ENCODE measurements around the gene MIF.

- TF ChIP-seq CTCF (conservative IDR thresholded peaks at IDR 0.05; ENCODE audit: low read length) (no peak), EZH2phosphoT487 (IDR thresholded peaks at IDR 0.05; ENCODE audit: borderline replicate concordance, low read depth, low read length) (no peak)
These were observed 46.8 kb upstream of the MIF start for GRCh38 chr22:23847310-23847920.

All from OCI-LY7 (cell line).